Vagina (tissue), 2 donors: ENCODE measurements around the gene FLRT1. TPM values are rescaled to one million over a fixed set of nuclear protein-coding genes. Genes with fewer than 3 reads are reported as not detected.

Source experiments
- DNase-seq, 2 donors: peaks; one replicate each; pipeline ENCODE4 v3.0.0-alpha.2; 2017; ENCODE audit errors: extremely low spot score in 2 of 2
- H3K27ac ChIP-seq: fragments of 200-600 bp; sonication (generic); one replicate; pipeline ENCODE4 v1.5.1; 2019
- H3K27me3 ChIP-seq: fragments of 200-600 bp; sonication (generic); one replicate; pipeline ENCODE4 v1.5.1; 2019
- H3K36me3 ChIP-seq, 2 donors: fragments of 200-600 bp; sonication (generic); one replicate each; pipeline ENCODE4 v1.5.1; 2017 to 2019
- H3K4me1 ChIP-seq: fragments of 200-600 bp; sonication (generic); one replicate; pipeline ENCODE4 v1.5.1; 2019
- H3K4me3 ChIP-seq, 2 donors: fragments of 200-600 bp; sonication (generic); 1 replicate in 1 of 2; 2 replicates in 1 of 2; pipeline ENCODE4 v1.5.1; 2016 to 2019
- H3K9me3 ChIP-seq: fragments of 200-600 bp; sonication (generic); one replicate; pipeline ENCODE4 v1.5.1; 2019
- POLR2A ChIP-seq, 2 donors: fragments of 450-650 bp; IDR thresholded peaks; one replicate each; pipeline ENCODE4 v1.6.1; 2017; ENCODE audit warnings: antibody characterized with exemption in 2 of 2, mild to moderate bottlenecking in 2 of 2, moderate library complexity in 2 of 2
- POLR2AphosphoS5 ChIP-seq, 2 donors: sonication (generic); formaldehyde crosslinking; IDR thresholded peaks; one replicate each; pipeline ENCODE4 v1.9.0; 2017; ENCODE audit warnings: antibody characterized with exemption in 2 of 2, mild to moderate bottlenecking in 2 of 2, low read depth in 1 of 2; ENCODE audit not compliant: insufficient read depth in 1 of 2
- intact Hi-C: fragments of 100-400 bp; cut with DNase I; formaldehyde crosslinking; loops from one replicate; pipeline ENCODE4 v1.15.1; 2023
- total RNA-seq: library from RNA; depleted of rRNA; stranded (reverse); fragments of >200 nt; gene quantifications from one replicate; pipeline ENCODE4 v1.2.3, GENCODE V29; 2016
- TF ChIP-seq, protein P1 (sequence below), 3 experiments: fragments of 450-650 bp in 2 of 3; fragments of 200-600 bp in 1 of 3; sonication (generic) in 1 of 3; IDR thresholded peaks; one replicate each; pipeline ENCODE4 v1.5.1; 2017 to 2019; ENCODE audit warnings: antibody characterized with exemption in 3 of 3, mild to moderate bottlenecking in 2 of 3, moderate library complexity in 2 of 3

The FLRT1 gene
- total RNA-seq, 1 donor from 2014 or later = 0.49 TPM

DNA sequence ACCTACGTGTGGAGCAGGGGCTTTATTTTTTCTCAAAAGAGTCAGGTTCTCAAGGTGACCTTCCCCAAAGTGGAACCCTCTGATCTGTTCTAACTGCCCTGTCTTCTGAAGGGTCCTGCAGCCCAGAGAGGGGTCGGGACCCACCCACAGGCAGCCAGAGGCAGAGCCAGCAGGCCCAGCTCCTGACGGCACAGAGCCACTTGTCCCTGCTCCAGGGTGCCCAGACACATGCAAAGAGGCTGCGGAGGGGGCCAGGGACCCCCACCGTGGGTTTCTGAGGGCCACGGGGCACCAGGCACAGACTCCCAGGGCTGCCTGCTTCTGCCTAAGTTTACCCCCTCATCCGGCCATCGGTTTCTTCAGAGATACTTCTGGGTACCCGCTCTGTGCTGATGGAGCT is 37.1 kb downstream of the FLRT1 start:
- no peak for DNase-seq
- intact Hi-C loops = no loop called here
- Histone ChIP-seq H3K4me3 (no peak overlapping the region), H3K27me3 (no peaks in the 10 kb centered on the region), H3K36me3 (no peaks in the 10 kb centered on the region), H3K9me3 (no peaks in the 10 kb centered on the region), H3K27ac (no peak overlapping the region), H3K4me1 (no peaks in the 10 kb centered on the region)
- TF ChIP-seq, protein P1, sequence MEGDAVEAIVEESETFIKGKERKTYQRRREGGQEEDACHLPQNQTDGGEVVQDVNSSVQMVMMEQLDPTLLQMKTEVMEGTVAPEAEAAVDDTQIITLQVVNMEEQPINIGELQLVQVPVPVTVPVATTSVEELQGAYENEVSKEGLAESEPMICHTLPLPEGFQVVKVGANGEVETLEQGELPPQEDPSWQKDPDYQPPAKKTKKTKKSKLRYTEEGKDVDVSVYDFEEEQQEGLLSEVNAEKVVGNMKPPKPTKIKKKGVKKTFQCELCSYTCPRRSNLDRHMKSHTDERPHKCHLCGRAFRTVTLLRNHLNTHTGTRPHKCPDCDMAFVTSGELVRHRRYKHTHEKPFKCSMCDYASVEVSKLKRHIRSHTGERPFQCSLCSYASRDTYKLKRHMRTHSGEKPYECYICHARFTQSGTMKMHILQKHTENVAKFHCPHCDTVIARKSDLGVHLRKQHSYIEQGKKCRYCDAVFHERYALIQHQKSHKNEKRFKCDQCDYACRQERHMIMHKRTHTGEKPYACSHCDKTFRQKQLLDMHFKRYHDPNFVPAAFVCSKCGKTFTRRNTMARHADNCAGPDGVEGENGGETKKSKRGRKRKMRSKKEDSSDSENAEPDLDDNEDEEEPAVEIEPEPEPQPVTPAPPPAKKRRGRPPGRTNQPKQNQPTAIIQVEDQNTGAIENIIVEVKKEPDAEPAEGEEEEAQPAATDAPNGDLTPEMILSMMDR (IDR thresholded peaks at IDR 0.05) = no peak
- TF ChIP-seq POLR2AphosphoS5 (IDR thresholded peaks at IDR 0.05; ENCODE audit: insufficient read depth in 1 of 2, low read depth in 1 of 2) (no peak), POLR2A (IDR thresholded peaks at IDR 0.05) (no peak)

DNA sequence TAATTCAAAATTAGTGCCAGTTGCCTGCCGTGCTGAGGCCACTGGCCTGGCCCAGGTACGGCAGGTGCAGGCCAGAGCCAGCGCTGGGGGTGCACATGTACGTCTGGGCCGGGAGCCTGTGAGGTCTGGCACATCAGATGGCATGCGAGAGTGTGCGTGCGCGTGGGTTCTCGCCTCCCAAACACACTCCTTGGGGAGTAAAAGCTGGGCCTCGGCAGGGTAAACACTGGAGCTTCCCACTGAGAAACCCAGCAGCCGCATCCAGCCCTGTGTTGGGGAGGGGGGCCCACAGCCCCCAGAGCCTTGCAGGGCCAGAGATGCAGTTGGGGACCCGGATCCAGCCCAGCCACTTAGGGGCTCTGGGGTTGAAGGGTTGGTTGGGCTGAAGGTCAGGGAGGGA is 37.8 kb downstream of the FLRT1 start:
- H3K27me3 ChIP-seq = no peaks in the 10 kb centered on the region
- intact Hi-C loops = no loop called here
- H3K36me3 ChIP-seq = no peaks in the 10 kb centered on the region
- H3K4me3 ChIP-seq = no peak overlapping the region
- no peak overlapping the region for H3K27ac ChIP-seq
- peaks cover 6% of the 10 kb centered on the region for H3K4me1 ChIP-seq
- no peak for DNase-seq
- TF ChIP-seq POLR2AphosphoS5 (IDR thresholded peaks at IDR 0.05; ENCODE audit: insufficient read depth in 1 of 2, low read depth in 1 of 2) (no peak), POLR2A (IDR thresholded peaks at IDR 0.05) (no peak)
- TF ChIP-seq, protein P1 (IDR thresholded peaks at IDR 0.05) = no peak
- H3K9me3 ChIP-seq = no peaks in the 10 kb centered on the region

DNA sequence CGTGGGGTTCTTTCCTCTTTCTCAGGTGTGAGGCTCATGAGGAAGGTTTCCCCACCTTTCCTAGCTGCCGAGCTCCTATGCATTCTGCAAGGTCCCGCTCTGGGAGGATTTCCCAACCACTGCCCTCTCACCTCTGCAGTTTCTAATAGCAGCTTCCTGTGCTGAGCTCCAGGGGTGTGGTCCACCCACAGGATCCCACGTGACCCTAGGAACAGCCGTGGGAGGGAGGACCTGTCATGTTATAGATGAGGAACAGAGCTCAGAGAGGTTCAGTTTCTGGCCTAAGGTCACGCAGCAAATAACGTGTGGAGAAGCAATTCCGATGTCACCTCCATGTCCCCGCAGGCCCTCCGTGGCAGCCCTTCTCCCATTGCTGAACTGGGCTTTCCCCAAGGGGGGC is 38.5 kb downstream of the FLRT1 start:
- Histone ChIP-seq H3K9me3 (no peaks in the 10 kb centered on the region), H3K27me3 (no peaks in the 10 kb centered on the region), H3K4me3 (no peak overlapping the region), H3K4me1 (peaks cover 8% of the 10 kb centered on the region), H3K27ac (no peak overlapping the region), H3K36me3 (no peaks in the 10 kb centered on the region)
- TF ChIP-seq POLR2AphosphoS5 (IDR thresholded peaks at IDR 0.05; ENCODE audit: insufficient read depth in 1 of 2, low read depth in 1 of 2) (no peak), POLR2A (IDR thresholded peaks at IDR 0.05) (no peak)
- TF ChIP-seq, protein P1 (IDR thresholded peaks at IDR 0.05) = no peak
- no peak for DNase-seq
- intact Hi-C loops = no loop called here

DNA sequence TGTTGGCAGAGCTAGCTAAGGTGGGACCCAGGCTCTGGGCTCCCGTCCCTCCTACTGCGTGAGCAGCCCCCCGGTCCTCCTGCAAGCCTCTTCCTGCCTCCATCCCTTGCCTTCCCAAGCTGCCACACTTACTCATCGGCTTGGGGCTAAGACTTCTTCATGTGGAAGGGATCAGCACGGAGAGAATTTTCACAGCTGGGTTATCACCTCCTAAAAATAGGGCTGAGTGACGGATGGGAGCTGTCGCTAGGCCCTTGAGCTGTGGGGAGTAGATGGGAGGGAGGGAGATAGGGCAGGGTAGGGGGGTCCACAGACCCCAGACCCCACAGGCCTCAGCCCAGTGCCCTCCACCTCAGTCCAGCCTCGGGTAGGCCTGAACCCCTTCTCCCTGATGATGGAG is 41.0 kb downstream of the FLRT1 start:
- intact Hi-C loops = no loop called here
- H3K4me1 ChIP-seq = peaks cover 8% of the 10 kb centered on the region

DNA sequence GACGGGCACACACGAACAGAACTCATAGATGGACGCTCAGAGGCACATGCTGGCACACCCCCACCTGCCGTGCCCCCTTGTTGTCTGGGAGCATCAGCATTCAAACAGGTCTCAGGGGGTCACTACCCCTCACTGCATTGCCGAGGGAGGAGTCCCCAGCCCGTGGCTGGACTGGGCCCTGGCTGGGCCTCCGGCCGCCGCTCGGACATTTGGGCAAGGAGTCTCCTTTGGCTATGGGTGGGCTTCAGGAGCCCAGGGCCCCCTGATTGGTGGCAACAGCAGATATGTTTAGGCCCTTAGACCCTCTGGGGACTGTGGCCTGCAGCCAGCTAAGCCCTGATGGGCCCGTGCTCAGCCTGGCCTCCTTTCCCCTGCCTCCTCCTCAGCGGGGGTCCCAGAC is 41.9 kb downstream of the FLRT1 start:
- no peaks in the 10 kb centered on the region for H3K36me3 ChIP-seq
- no peak for TF ChIP-seq POLR2AphosphoS5 (IDR thresholded peaks at IDR 0.05; ENCODE audit: insufficient read depth in 1 of 2, low read depth in 1 of 2)
- TF ChIP-seq, protein P1 (IDR thresholded peaks at IDR 0.05) = no peak
- no peak for TF ChIP-seq POLR2A (IDR thresholded peaks at IDR 0.05)
- intact Hi-C loops = no loop called here
- no peaks in the 10 kb centered on the region for H3K9me3 ChIP-seq
- no peak overlapping the region for H3K4me3 ChIP-seq
- DNase-seq = no peak
- H3K27me3 ChIP-seq = no peaks in the 10 kb centered on the region
- H3K27ac ChIP-seq = no peak overlapping the region
- peaks cover 8% of the 10 kb centered on the region for H3K4me1 ChIP-seq

More for the DNA sequence above, 41.0 kb downstream of the FLRT1 start:
- Histone ChIP-seq H3K27ac (no peak overlapping the region), H3K36me3 (no peaks in the 10 kb centered on the region), H3K4me3 (no peak overlapping the region), H3K9me3 (no peaks in the 10 kb centered on the region), H3K27me3 (no peaks in the 10 kb centered on the region)
- no peak for DNase-seq
- TF ChIP-seq POLR2A (IDR thresholded peaks at IDR 0.05) (no peak), POLR2AphosphoS5 (IDR thresholded peaks at IDR 0.05; ENCODE audit: insufficient read depth in 1 of 2, low read depth in 1 of 2) (no peak)
- TF ChIP-seq, protein P1 (IDR thresholded peaks at IDR 0.05) = no peak
